ENCODE results near the gene GALNS. TPM values are rescaled to one million over a fixed set of nuclear protein-coding genes. Genes with fewer than 3 reads are reported as not detected.

Gene GALNS
- total and polyA plus RNA-seq, 2 of the 13 experiments (the other 11 are each of a cell fraction or from before 2014, with no cell fraction given), result 9.2 to 9.8 TPM

GRCh38 chr16:88811769-88812512 lies 44.8 kb downstream of the GALNS start, which contains the start of gene APRT (continued):
- TF ChIP-seq SAFB2 (CRISPR knock-in tag; IDR thresholded peaks at IDR 0.05; ENCODE audit: borderline replicate concordance, low read depth) (peak; percentile 83; the same call in 1 of the 2 replicates), ZNF792 (CRISPR knock-in tag; IDR thresholded peaks at IDR 0.05) (peak; percentile 34), BORCS8-MEF2B (CRISPR knock-in tag; IDR thresholded peaks at IDR 0.05) (peak; percentile 18), ZMYM4 (CRISPR knock-in tag; IDR thresholded peaks at IDR 0.05) (peak; percentile 27; the same call in 1 of the 2 replicates), HOXA5 (CRISPR knock-in tag; IDR thresholded peaks at IDR 0.05) (no peak; the same call in 1 of the 2 replicates), ZBTB3 (CRISPR knock-in tag; IDR thresholded peaks at IDR 0.05; ENCODE audit: borderline replicate concordance, low read depth) (0 out of 2 replicates have a peak, but pooled peaks have one; percentile 84), ZNF841 (CRISPR knock-in tag; IDR thresholded peaks at IDR 0.05; ENCODE audit: borderline replicate concordance) (peak; percentile 53; the same call in 1 of the 2 replicates), MIER2 (CRISPR knock-in tag; IDR thresholded peaks at IDR 0.05) (peak; percentile 50; the same call in 1 of the 2 replicates), SMAD3 (CRISPR knock-in tag; IDR thresholded peaks at IDR 0.05) (no peak), ZNF468 (CRISPR knock-in tag; IDR thresholded peaks at IDR 0.05) (peak; percentile 94), ZSCAN22 (CRISPR knock-in tag; IDR thresholded peaks at IDR 0.05) (peak; percentile 34; the same call in 1 of the 2 replicates), TEF (CRISPR knock-in tag; IDR thresholded peaks at IDR 0.05) (no peak), SOX5 (CRISPR knock-in tag; IDR thresholded peaks at IDR 0.05; ENCODE audit: borderline replicate concordance) (peak; percentile 42; the same call in 1 of the 2 replicates), EP300 (IDR thresholded peaks at IDR 0.05; ENCODE audit: low read depth in 2 of 2, low read length in 2 of 2) (no peak), EP300 (CRISPR knock-in tag; IDR thresholded peaks at IDR 0.05; ENCODE audit: borderline replicate concordance) (peak; percentile 58; the same call in 1 of the 2 replicates), ZHX2 (IDR thresholded peaks at IDR 0.05; ENCODE audit: low read depth) (peak; percentile 68; the same call in 1 of the 2 replicates), ZHX2 (CRISPR knock-in tag; IDR thresholded peaks at IDR 0.05; ENCODE audit: borderline replicate concordance) (peak; percentile 94), CC2D1A (CRISPR knock-in tag; IDR thresholded peaks at IDR 0.05) (no peak), ZNF512B (CRISPR knock-in tag; IDR thresholded peaks at IDR 0.05; ENCODE audit: borderline replicate concordance) (no peak), SRY (CRISPR knock-in tag; IDR thresholded peaks at IDR 0.05) (no peak; the same call in 1 of the 2 replicates), ZNF709 (CRISPR knock-in tag; IDR thresholded peaks at IDR 0.05) (peak; percentile 7)
